Measurements from ENCODE around the gene GNA12.
"Not testable (repeated sequence)": the region's sequence is repeated elsewhere in the genome, so short reads cannot be mapped to it uniquely, and the experiment has no call there.

The GNA12 gene

GRCh38 chr7:2707481-2707880, 136.6 kb downstream of the GNA12 start:
- Histone ChIP-seq H3K9ac (ENCODE audit: low read length) (no peak overlapping the region), H3K27ac (ENCODE audit: low read depth, low read length) (no peak overlapping the region), H3K36me3 (ENCODE audit: control insufficient read depth, insufficient read depth, low read length) (no peaks in the 10 kb centered on the region), H3K4me1 (ENCODE audit: control insufficient read depth, insufficient read depth, low read length) (no peaks in the 10 kb centered on the region), H3K27me3 (ENCODE audit: control insufficient read depth, insufficient read depth, low read length) (no peaks in the 10 kb centered on the region), H3K4me3 (ENCODE audit: low read length) (no peak overlapping the region)

GRCh38 chr7:2706685-2707126, 137.4 kb downstream of the GNA12 start:
- H3K4me1 ChIP-seq (ENCODE audit: control insufficient read depth, insufficient read depth, low read length), result no peaks in the 10 kb centered on the region
- no peak overlapping the region for H3K27ac ChIP-seq (ENCODE audit: low read depth, low read length)
- H3K36me3 ChIP-seq (ENCODE audit: control insufficient read depth, insufficient read depth, low read length), result no peaks in the 10 kb centered on the region
- H3K4me3 ChIP-seq (ENCODE audit: low read length), result no peak overlapping the region
- no peak overlapping the region for H3K9ac ChIP-seq (ENCODE audit: low read length)
- no peaks in the 10 kb centered on the region for H3K27me3 ChIP-seq (ENCODE audit: control insufficient read depth, insufficient read depth, low read length)

GRCh38 chr7:2705371-2706096, 138.6 kb downstream of the GNA12 start:
- Histone ChIP-seq H3K9ac (ENCODE audit: low read length) (no peak overlapping the region), H3K36me3 (ENCODE audit: control insufficient read depth, insufficient read depth, low read length) (no peaks in the 10 kb centered on the region), H3K4me3 (ENCODE audit: low read length) (no peak overlapping the region), H3K27ac (ENCODE audit: low read depth, low read length) (no peak overlapping the region), H3K27me3 (ENCODE audit: control insufficient read depth, insufficient read depth, low read length) (no peaks in the 10 kb centered on the region), H3K4me1 (ENCODE audit: control insufficient read depth, insufficient read depth, low read length) (no peaks in the 10 kb centered on the region)

- H3K4me3 ChIP-seq (ENCODE audit: low read length), result no peak overlapping the region
- H3K27ac ChIP-seq (ENCODE audit: low read depth, low read length), result no peak overlapping the region
- H3K27me3 ChIP-seq (ENCODE audit: control insufficient read depth, insufficient read depth, low read length), result no peaks in the 10 kb centered on the region
- H3K9ac ChIP-seq (ENCODE audit: low read length), result no peak overlapping the region
- no peaks in the 10 kb centered on the region for H3K4me1 ChIP-seq (ENCODE audit: control insufficient read depth, insufficient read depth, low read length)
- H3K36me3 ChIP-seq (ENCODE audit: control insufficient read depth, insufficient read depth, low read length), result no peaks in the 10 kb centered on the region
These were observed 141.5 kb downstream of the GNA12 start for GRCh38 chr7:2702594-2702957.

- Histone ChIP-seq H3K27ac (ENCODE audit: low read depth, low read length) (no peak overlapping the region), H3K36me3 (ENCODE audit: control insufficient read depth, insufficient read depth, low read length) (no peaks in the 10 kb centered on the region), H3K9ac (ENCODE audit: low read length) (no peak overlapping the region), H3K4me1 (ENCODE audit: control insufficient read depth, insufficient read depth, low read length) (no peaks in the 10 kb centered on the region), H3K4me3 (ENCODE audit: low read length) (no peak overlapping the region), H3K27me3 (ENCODE audit: control insufficient read depth, insufficient read depth, low read length) (no peaks in the 10 kb centered on the region)
These were observed 142.1 kb downstream of the GNA12 start for GRCh38 chr7:2701832-2702593.

GRCh38 chr7:2701424-2701823, 142.7 kb downstream of the GNA12 start:
- H3K4me3 ChIP-seq (ENCODE audit: low read length), result no peak overlapping the region
- H3K27ac ChIP-seq (ENCODE audit: low read depth, low read length), result no peak overlapping the region

GRCh38 chr7:2700141-2700850, 143.8 kb downstream of the GNA12 start:
- Histone ChIP-seq H3K4me3 (ENCODE audit: low read length) (no peak overlapping the region), H3K36me3 (ENCODE audit: control insufficient read depth, insufficient read depth, low read length) (no peaks in the 10 kb centered on the region), H3K27me3 (ENCODE audit: control insufficient read depth, insufficient read depth, low read length) (no peaks in the 10 kb centered on the region), H3K27ac (ENCODE audit: low read depth, low read length) (no peak overlapping the region), H3K9ac (ENCODE audit: low read length) (no peak overlapping the region), H3K4me1 (ENCODE audit: control insufficient read depth, insufficient read depth, low read length) (no peaks in the 10 kb centered on the region)

More at GRCh38 chr7:2701424-2701823, 142.7 kb downstream of the GNA12 start:
- Histone ChIP-seq H3K4me1 (ENCODE audit: control insufficient read depth, insufficient read depth, low read length) (no peaks in the 10 kb centered on the region), H3K27me3 (ENCODE audit: control insufficient read depth, insufficient read depth, low read length) (no peaks in the 10 kb centered on the region), H3K9ac (ENCODE audit: low read length) (no peak overlapping the region), H3K36me3 (ENCODE audit: control insufficient read depth, insufficient read depth, low read length) (no peaks in the 10 kb centered on the region)

GRCh38 chr7:2699289-2699620, 144.9 kb downstream of the GNA12 start:
- H3K27me3 ChIP-seq (ENCODE audit: control insufficient read depth, insufficient read depth, low read length), result no peaks in the 10 kb centered on the region
- H3K36me3 ChIP-seq (ENCODE audit: control insufficient read depth, insufficient read depth, low read length), result no peaks in the 10 kb centered on the region
- H3K4me3 ChIP-seq (ENCODE audit: low read length), result no peak overlapping the region
- H3K9ac ChIP-seq (ENCODE audit: low read length), result no peak overlapping the region
- no peak overlapping the region for H3K27ac ChIP-seq (ENCODE audit: low read depth, low read length)
- no peaks in the 10 kb centered on the region for H3K4me1 ChIP-seq (ENCODE audit: control insufficient read depth, insufficient read depth, low read length)

GRCh38 chr7:2698581-2699288, 145.4 kb downstream of the GNA12 start:
- H3K27ac ChIP-seq (ENCODE audit: low read depth, low read length), result no peak overlapping the region
- no peaks in the 10 kb centered on the region for H3K27me3 ChIP-seq (ENCODE audit: control insufficient read depth, insufficient read depth, low read length)

GRCh38 chr7:2694122-2694436, 150.0 kb downstream of the GNA12 start:
- H3K9ac ChIP-seq (ENCODE audit: low read length); H3K4me3 ChIP-seq (ENCODE audit: low read length); H3K27ac ChIP-seq (ENCODE audit: low read depth, low read length); H3K27me3 ChIP-seq (ENCODE audit: control insufficient read depth, insufficient read depth, low read length); H3K36me3 ChIP-seq (ENCODE audit: control insufficient read depth, insufficient read depth, low read length); H3K4me1 ChIP-seq (ENCODE audit: control insufficient read depth, insufficient read depth, low read length): not testable (repeated sequence)

More at GRCh38 chr7:2698581-2699288, 145.4 kb downstream of the GNA12 start:
- Histone ChIP-seq H3K4me3 (ENCODE audit: low read length) (no peak overlapping the region), H3K9ac (ENCODE audit: low read length) (no peak overlapping the region), H3K4me1 (ENCODE audit: control insufficient read depth, insufficient read depth, low read length) (no peaks in the 10 kb centered on the region), H3K36me3 (ENCODE audit: control insufficient read depth, insufficient read depth, low read length) (no peaks in the 10 kb centered on the region)

GRCh38 chr7:2693420-2694121, 150.5 kb downstream of the GNA12 start:
- not testable (repeated sequence) for H3K27me3 ChIP-seq (ENCODE audit: control insufficient read depth, insufficient read depth, low read length)

GRCh38 chr7:2692543-2692942, 151.6 kb downstream of the GNA12 start:
- Histone ChIP-seq H3K36me3 (ENCODE audit: control insufficient read depth, insufficient read depth, low read length) (no peaks in the 10 kb centered on the region), H3K27ac (ENCODE audit: low read depth, low read length) (no peak overlapping the region), H3K4me1 (ENCODE audit: control insufficient read depth, insufficient read depth, low read length) (no peaks in the 10 kb centered on the region), H3K4me3 (ENCODE audit: low read length) (no peak overlapping the region), H3K27me3 (ENCODE audit: control insufficient read depth, insufficient read depth, low read length) (peaks cover 14% of the 10 kb centered on the region), H3K9ac (ENCODE audit: low read length) (no peak overlapping the region)

More at GRCh38 chr7:2693420-2694121, 150.5 kb downstream of the GNA12 start:
- not testable (repeated sequence) for H3K27ac ChIP-seq (ENCODE audit: low read depth, low read length); H3K4me1 ChIP-seq (ENCODE audit: control insufficient read depth, insufficient read depth, low read length); H3K9ac ChIP-seq (ENCODE audit: low read length); H3K4me3 ChIP-seq (ENCODE audit: low read length); H3K36me3 ChIP-seq (ENCODE audit: control insufficient read depth, insufficient read depth, low read length)
